GM18511 (cell line): ENCODE data around the gene IRF1.
"Not testable (repeated sequence)": the region's sequence is repeated elsewhere in the genome, so short reads cannot be mapped to it uniquely, and the experiment has no call there.

Experiments
- ATAC-seq: cut with Tn5 transposase; IDR thresholded peaks from one replicate; pipeline ENCODE4 v1.9.1; 2021; ENCODE audit warnings: mild to moderate bottlenecking, moderate library complexity; ENCODE audit not compliant: unreplicated experiment

The IRF1 gene, protein sequence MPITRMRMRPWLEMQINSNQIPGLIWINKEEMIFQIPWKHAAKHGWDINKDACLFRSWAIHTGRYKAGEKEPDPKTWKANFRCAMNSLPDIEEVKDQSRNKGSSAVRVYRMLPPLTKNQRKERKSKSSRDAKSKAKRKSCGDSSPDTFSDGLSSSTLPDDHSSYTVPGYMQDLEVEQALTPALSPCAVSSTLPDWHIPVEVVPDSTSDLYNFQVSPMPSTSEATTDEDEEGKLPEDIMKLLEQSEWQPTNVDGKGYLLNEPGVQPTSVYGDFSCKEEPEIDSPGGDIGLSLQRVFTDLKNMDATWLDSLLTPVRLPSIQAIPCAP

DNA sequence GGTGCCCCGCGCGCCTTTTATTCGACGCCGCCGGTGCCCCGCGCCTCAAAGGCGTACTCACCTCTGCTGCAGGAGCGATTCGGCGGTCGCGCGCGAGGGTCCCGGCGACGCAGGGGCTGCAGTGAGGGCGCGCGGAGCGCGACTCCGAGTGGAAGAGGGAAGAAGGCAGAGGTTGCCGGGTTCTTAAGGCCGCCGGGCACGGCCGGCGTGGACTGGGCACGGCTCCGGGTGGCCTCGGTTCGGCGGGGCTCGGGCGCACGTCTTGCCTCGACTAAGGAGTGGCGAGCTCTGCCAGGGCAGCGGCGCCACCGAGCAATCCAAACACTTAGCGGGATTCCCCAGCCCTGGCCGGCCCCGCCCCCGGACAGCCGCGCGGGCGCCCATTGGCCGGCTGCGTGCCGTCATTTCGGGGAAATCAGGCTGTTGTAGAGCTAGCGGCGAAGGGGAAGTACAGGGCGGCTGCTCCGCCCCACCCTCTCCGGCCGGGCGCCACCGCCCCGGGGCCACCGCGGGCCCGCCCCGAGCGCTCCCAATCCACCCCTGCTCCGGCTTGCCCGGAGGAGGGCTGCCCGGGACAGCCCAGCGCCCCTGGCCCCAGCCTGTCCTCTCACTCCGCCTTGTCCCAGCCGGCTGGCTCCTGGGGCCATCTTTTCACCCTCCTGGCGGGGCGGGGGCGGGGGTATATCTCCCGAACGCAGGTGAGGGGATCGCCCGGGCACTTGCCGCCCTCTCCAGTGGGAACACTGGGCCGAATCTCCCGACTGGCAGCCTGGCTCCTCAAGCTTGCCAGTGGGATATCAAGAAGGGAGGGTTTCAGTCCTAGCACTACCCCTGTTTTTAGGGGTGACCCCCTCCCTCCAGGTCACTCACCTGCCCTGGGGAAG, at the start of gene IRF1:
IRF1 (minus strand) TSS at position 290 of the 884 bp plus-strand sequence. CDS start 1,295 bp downstream, outside the sequence.
- ATAC-seq = peak; percentile 81

DNA sequence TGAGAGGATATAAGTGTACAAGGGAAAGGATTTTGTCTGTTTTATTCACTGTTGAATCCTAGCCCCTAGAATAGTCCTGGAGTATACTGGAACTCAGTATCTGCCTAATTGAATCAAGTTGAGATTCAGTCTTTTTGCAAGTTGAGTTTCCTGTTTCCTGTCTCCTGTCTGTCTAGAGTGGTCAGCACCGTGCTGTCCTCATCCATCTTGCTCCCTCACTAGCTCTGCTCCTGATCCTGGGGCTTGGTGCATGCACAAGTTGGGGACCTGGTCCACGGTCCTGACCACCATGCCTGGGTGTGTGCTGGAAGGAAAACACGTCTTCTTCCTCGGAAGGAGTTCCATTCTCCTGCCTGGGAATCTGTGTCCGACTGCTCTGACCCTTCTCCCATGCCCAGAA, 49.6 kb upstream of the IRF1 start:
- ATAC-seq = no peak

DNA sequence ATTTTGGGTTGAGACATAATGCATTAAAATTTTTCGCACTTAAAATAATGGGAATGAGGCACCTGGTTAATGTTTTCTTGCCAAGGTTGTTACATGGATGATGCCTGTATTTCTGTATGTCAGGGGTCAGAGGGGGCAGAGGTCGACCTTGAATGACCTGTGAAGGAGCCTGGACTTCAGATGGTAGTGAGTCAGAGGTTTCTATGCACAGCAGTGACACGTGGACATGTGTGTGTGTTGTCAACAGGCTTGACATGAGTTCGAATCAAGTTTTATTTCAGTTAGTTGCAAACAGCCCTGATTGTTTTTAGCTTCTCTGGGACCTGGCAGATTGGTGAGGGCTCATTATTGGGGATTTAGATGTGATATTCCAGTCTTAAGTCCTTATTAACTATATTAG, 49.1 kb upstream of the IRF1 start:
- no peak for ATAC-seq

DNA sequence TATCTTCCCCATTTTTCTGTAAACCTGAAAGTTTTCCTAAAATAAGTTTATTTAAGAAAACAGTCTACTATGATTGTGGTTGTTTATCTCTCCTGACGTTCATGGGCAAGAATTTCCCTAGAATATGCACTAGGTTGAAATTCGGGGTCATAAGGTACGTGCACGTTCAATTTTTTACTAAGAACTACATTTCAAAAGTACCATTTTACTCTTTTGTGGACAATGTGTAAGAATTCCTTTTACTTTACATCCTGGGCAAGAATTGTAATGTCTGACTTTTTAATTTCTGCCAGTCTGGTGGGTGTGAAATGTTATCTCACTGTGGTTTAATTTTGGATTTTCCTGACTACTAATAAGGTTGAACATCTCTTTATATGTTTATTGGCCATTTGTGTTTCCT, 40.4 kb upstream of the IRF1 start:
- no peak for ATAC-seq

DNA sequence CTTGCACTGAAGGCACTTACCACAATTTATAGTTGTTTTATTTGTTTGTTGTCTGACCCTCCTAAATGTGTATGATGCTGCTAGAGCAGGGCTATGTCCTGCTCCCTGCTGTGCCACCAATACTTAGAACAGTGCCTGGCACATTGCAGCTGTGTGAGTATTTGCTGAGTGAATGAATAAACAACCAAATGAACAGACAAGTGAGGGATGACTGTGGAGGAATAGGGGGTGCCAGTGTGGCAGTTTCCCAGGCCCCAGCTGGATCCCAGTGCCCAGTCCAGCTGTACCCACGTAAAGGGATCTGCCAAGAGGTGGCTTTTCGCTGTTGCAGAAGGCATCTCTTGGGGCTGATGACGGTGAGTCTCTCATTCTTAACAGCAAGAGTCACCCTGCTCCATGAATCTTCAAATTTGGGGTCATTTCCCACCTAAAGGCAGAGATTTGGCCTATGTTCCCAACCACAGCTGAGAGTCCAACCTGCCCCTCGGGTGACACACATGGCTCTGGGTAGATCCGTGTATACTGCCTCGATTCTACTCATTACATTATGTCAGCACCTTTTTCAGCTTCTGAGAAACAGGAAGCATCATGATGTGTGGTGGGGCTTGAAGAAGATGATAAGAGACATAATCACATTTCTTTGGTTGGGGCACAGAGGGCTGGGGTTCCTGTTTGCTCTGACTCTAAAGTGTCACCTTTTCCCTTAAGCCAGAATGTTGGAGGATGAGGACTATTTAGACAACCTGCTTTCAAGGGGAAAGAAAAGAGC, 38.5 kb upstream of the IRF1 start:
- ATAC-seq = no peak

DNA sequence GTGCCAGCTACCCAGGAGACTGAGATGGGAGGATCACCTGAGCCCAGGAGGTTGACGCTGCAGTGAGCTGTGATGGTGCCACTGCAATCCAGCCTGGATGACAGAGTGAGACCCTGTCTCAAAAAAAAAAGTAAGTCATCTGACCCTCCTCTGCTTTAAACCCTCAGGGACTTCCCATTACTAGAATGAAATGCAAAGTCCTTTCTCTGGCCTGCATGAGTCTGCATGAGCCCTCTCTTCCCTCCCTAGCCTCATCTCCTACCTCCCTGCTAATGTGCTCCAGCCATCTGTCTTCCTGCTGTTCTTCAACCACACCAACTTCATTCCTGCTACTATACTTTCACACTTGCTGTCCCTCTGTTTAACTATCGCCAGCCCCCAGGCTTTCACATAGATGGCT, 37.4 kb upstream of the IRF1 start:
- ATAC-seq = no peak

DNA sequence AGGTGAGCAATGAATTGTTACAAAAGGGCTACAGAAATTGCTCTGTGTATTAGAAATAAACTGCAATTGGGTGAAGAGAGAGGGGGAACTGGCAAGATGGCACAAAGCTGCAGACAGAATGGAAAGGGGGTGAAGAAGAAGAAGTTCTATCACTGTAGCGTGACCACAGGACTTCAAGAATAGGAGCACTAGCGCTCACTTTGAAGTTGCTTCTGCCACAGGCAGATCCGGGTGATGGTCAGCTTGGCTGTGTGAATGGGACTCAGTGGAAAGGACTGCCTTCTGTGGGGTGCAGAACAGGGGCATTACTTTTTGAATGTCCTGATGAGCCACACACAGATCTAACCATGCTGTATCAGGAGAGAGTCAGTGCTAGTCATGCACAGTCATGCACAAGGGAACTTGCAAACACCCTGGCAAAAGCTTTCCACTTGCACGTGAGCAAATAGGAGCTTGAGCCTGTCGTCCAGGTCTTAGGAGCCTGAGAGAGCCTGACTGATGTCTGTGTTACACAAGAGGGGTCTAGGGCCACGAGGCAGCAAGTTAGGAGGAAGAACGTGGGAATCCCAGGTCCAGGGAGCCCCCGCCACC, 36.5 kb upstream of the IRF1 start:
- ATAC-seq = no peak

DNA sequence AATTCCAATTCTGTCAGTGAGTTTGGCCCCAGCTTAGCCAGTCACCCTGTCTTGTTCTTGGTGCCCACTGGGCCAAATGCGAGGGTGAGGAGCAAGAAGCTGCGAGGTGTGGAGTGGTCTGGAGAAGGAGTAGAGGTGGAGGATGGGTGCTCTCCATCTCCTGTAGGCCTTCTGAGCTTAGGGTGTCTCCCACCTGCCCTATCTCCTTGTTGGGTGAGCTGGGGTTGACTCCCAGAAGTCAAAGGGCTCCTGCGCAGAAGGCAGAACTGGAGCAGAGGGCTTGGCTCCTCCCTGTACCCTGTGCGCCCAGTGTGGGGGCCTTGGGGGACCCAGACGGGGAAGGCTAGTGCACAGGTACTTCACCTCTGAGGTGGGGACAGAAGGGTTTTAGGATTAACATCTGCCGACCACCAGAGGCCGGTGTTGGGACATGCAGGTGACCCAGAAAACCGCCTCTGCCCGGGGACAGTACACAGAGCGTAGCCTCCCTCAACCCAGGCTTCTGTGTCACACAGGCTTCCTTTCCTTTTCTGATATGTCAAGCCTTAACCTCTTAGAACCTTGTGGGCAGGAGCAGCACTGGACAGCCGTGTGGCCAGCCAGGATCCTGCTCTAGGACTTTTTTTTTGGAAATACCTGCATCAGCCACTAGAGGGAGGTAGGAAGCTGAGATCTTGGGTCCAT, 35.9 kb upstream of the IRF1 start:
- no peak for ATAC-seq

DNA sequence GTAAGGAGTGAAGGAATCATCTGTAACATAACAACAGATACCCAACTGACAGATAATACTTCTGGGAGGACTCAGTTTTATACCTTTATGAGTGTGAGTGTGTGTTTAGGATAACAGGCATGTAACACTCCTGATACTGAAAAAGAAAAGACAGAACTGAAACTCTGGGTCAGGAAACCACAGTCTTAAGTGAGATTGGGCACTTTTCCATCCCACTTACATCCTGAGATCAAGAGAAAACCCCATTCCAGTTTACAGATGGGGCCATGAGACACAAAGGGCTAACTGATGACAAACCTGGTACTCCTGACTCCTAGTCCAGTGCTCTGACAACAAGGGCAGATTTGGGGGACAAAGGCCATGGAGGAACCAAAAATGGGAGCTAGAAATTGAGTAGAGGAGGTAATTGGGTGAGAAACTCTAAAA, 34.7 kb upstream of the IRF1 start:
- peak; percentile 78 for ATAC-seq

DNA sequence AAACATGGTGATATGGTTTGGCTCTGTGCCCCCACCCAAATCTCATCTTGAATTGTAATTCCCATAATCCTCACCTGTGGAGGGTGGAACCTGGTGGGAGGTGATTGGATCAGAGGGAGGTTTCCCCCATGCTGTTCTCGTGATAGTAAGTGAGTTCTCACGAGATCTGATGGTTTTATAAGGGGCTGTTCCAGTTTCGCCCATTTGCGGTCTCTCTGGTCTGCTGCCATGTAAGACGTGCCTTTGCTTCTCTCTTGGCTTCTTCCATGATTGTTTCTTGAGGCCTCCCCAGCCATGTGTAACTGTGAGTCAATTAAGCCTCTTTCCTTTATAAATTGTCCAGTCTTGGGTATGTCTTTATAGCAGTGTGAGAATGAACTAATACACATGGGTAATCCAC, 34.3 kb upstream of the IRF1 start:
- ATAC-seq = not testable (repeated sequence)

DNA sequence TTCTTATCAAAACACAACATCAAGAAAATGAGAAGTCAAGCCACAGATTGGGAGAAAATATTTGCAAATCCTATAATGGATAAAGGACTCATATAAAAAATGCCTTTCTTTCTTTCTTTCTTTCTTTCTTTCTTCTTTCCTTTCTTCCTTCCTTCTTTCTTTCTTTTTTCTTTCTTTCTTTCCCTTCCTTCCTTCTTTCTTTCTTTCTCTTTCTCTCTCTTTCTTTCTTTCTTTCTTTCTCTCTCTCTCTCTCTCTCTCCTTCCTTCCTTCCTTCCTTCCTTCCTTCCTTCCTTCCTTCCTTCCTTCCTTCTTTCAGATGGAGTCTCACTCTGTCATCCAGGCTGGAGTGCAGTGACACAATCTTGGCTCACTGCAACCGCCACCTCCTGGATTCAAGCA, 31.5 kb upstream of the IRF1 start:
- ATAC-seq = not testable (repeated sequence)

DNA sequence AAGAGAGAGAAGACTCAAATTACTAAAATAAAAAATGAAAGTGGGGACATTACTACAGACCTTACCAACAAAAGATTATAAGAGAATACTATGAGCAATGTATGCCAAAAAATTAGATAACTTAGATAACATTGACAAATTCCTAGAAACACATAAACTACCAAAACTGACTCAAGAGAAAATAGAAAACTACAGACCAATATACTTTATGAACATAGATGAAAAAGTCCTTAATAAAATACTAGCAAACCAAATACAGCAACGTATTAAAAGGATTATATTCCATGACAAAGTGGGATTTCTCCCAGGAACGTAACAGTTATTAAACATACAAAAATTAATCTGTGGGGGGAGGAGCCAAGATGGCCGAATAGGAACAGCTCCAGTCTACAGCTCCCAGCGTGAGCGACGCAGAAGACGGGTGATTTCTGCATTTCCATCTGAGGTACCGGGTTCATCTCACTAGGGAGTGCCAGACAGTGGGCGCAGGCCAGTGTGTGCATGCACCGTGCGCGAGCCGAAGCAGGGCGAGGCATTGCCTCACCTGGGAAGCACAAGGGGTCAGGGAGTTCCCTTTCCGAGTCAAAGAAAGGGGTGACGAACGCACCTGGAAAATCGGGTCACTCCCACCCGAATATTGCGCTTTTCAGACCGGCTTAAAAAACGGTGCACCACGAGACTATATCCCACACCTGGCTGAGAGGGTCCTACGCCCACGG, 23.2 kb upstream of the IRF1 start:
- not testable (repeated sequence) for ATAC-seq

DNA sequence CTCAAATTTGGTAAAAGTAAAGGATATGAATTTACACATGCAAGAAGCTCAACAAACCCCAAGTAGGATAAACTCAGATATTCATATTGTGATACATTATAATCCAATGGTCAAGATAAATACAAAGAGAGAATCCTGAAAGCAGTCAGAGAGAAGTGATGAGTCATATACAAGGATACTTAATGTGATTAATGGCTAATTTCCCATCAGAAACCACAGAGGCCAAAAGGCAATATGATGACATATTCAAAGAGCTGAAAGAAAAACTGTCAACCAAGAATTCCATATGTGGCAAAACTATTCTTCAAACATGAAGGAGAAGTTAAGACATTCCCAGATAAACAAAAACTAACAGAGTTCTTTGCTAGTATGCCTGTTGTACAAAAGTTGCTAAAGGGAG, 19.5 kb upstream of the IRF1 start:
- ATAC-seq = no peak

DNA sequence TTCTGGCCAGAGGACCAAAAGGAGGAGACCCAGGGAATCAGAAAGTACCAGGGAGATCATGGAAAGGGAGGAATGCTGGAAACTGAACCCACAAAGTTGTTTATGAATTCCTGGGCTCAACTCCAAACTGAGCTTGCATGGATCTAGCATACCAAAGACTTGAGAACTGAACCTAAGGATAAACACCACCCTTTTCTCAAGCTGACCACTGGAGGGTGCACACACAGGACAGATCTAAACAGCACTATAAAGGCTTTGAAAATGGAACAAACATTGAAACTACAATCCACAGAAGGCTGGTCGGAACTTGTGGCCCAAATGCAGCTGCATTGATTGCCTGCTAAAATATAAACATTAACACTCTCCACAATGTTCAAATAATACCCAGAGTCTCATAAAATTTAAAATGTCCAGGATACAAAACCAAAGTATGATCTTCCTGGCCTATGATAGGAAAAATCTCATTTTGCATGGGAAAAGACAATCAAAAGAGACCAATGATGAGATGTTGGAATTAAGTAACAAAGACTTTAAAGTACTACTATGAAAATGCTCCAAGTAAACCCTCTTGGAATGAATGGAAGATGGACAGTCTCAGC, 15.6 kb upstream of the IRF1 start:
- ATAC-seq = peak; percentile 56

DNA sequence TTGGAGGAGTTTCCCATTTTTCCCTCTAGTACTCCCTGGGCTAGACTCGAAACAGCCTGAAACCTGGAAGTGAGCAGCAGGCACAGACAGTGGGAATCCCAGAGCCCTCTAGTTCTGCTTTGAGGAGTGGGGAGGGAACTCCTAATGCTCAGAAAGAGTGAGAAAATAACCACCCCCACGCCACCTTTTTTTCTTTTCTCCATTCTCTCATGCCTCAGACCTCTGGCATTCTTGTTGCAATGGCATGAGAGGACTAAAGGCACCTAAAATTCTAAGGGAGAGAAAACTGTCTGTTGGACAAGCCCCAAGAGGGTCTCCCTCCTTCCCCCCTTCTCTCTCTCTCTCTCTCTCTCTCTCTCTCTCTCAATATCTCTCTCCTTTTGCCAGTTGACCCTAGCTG, 15.1 kb upstream of the IRF1 start:
- ATAC-seq = no peak

DNA sequence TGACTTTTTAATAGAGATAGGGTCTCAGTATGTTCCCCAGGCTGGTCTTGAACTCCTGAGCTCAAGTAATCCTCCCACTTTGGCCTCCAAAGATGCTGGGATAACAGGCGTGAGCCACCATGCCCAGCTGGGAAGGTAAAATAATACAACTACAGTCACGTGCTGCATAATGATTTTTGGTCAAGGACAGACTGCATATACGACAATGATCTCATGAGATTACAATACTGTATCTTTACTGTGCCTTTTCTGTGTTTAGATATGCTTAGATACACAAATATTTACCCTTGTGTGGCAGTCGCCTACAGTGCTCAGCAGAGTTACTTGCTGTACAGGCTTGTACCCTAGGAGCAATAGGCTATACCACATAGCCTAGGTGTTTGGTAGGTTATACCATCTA, 14.2 kb upstream of the IRF1 start:
- ATAC-seq = no peak

DNA sequence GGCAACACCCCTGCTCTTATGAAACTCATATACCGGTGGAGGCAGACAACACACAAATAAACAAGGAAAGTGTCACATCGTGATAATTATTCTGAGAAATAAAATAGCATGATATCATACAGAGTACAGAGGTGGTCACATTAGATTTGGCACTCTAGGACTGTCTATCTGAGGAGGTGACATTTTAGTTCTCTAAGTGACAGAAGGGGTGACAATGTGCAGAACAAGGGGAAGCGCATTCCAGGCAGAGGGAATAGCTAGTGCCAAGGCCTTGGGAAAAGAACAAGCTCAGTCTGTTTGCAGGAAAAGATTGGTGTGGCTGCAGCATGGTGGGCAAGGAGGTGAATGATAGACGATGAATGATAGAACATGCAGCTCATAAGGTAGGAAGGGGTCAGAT, 12.7 kb upstream of the IRF1 start:
- ATAC-seq = no peak

DNA sequence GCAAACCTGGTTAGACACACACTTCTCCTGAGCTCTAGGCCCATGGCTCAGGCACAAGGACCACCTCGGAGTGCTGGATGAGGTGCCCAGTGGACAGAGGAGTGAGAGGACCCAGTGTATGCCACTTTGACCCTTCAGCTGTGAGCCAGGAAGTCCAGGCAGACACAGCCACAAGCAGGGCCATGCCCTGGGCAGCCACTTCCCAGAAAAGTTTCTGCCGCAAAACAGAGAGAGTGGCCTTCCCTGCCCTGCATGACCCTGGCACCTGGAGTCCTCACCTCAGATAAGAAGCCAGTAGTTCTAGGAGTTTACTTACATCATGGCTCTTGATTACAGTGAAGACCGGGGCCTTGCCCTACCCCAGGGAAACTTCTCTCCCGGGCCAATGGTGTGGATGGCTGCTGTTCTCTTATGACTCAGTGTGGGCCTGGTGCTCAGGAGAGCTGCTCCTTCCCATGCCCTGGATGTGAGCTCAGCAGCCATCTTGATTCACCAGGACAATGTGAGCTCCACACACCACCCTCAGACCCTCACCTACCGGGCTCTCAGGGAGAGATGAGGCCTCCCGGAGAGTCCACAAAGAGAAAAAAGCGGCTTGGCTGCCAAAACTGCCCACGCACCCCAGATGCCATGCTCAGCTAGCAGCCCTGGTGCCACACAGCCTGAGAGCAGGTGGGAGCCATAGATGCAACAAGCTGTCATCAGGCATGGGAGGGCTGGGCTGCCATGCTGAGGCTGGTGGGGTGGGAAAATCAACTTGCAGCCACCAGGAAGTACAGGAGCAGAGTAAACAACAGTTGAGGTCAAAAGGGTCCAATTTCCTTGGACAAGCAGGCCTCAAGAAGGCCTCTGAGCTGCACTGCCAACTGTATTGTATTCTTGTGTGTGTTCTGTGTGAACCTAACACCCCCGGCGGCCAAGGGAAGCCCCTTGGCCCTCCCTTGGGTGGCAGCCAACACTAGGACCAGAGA, 11.7 kb upstream of the IRF1 start:
- ATAC-seq = no peak
